Loucy (cell line): Measurements from ENCODE around the gene SYNDIG1.

ENCODE experiments used
- EZH2phosphoT487 ChIP-seq: fragments of 200-600 bp; IDR thresholded peaks from 2 replicates; pipeline ENCODE4 v1.6.1; 2018; ENCODE audit warnings: antibody characterized with exemption, mild to moderate bottlenecking, moderate library complexity, borderline replicate concordance
- TF ChIP-seq, protein P1 (sequence below): fragments of 200-600 bp; sonication (generic); conservative IDR thresholded peaks from 2 replicates; pipeline ENCODE4 v1.5.1; 2014; ENCODE audit warnings: mild to moderate bottlenecking, antibody characterized with exemption, low read length

DNA sequence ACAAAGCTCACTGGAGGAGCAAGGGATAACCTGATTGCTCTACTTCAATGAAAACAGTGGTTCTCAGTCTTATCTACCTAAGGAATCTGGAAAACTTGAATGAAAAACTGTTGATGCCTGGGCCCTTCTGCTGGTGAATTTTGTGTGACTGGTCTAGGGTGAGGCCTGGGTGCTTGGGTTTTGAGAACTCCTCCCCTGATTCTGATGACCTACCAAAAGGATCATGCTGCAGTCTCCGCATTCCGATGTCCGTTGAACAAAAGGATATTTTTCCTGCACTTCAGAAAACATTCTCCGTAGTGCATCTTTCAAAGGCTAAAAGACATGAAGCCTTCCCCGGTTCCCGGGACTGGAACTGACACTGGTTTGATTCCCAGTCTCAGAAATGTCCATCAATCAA lies 157.9 kb downstream of the SYNDIG1 start:
- TF ChIP-seq, protein P1, sequence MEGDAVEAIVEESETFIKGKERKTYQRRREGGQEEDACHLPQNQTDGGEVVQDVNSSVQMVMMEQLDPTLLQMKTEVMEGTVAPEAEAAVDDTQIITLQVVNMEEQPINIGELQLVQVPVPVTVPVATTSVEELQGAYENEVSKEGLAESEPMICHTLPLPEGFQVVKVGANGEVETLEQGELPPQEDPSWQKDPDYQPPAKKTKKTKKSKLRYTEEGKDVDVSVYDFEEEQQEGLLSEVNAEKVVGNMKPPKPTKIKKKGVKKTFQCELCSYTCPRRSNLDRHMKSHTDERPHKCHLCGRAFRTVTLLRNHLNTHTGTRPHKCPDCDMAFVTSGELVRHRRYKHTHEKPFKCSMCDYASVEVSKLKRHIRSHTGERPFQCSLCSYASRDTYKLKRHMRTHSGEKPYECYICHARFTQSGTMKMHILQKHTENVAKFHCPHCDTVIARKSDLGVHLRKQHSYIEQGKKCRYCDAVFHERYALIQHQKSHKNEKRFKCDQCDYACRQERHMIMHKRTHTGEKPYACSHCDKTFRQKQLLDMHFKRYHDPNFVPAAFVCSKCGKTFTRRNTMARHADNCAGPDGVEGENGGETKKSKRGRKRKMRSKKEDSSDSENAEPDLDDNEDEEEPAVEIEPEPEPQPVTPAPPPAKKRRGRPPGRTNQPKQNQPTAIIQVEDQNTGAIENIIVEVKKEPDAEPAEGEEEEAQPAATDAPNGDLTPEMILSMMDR = no peak
- no peak for TF ChIP-seq EZH2phosphoT487
